ENCODE results near the gene NCOR1. TPM values are rescaled to one million over a fixed set of nuclear protein-coding genes. Genes with fewer than 3 reads are reported as not detected.
A peak's percentile ranks its signal among the peaks of the same experiment; 100 is the strongest.
"Not testable (repeated sequence)": the region's sequence is repeated elsewhere in the genome, so short reads cannot be mapped to it uniquely, and the experiment has no call there.

The NCOR1 gene
- total RNA-seq, 1 experiment from 2014 or later = 124 TPM

DNA sequence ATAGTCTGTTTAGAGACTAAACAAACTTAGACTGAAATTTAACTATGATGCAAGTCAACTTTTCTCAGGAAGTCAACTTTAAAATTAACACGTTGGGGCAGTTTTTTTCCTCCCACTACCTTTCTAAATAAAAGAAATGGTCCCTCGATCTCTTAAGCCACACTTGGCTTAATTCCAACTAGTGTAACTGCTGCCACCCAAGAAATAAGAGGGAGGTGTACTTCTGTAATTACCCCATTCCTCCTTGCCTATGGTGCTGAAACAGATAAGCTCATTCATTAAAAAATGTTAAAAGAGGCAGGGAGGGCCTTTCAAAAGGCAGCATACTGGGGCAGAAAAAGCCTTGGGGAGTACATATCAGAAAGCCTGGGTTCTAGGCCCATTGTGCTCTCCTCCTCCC is 59.8 kb downstream of the NCOR1 start (continued):
- TF ChIP-seq, protein P1, sequence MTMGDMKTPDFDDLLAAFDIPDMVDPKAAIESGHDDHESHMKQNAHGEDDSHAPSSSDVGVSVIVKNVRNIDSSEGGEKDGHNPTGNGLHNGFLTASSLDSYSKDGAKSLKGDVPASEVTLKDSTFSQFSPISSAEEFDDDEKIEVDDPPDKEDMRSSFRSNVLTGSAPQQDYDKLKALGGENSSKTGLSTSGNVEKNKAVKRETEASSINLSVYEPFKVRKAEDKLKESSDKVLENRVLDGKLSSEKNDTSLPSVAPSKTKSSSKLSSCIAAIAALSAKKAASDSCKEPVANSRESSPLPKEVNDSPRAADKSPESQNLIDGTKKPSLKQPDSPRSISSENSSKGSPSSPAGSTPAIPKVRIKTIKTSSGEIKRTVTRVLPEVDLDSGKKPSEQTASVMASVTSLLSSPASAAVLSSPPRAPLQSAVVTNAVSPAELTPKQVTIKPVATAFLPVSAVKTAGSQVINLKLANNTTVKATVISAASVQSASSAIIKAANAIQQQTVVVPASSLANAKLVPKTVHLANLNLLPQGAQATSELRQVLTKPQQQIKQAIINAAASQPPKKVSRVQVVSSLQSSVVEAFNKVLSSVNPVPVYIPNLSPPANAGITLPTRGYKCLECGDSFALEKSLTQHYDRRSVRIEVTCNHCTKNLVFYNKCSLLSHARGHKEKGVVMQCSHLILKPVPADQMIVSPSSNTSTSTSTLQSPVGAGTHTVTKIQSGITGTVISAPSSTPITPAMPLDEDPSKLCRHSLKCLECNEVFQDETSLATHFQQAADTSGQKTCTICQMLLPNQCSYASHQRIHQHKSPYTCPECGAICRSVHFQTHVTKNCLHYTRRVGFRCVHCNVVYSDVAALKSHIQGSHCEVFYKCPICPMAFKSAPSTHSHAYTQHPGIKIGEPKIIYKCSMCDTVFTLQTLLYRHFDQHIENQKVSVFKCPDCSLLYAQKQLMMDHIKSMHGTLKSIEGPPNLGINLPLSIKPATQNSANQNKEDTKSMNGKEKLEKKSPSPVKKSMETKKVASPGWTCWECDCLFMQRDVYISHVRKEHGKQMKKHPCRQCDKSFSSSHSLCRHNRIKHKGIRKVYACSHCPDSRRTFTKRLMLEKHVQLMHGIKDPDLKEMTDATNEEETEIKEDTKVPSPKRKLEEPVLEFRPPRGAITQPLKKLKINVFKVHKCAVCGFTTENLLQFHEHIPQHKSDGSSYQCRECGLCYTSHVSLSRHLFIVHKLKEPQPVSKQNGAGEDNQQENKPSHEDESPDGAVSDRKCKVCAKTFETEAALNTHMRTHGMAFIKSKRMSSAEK (CRISPR knock-in tag; IDR thresholded peaks at IDR 0.05; ENCODE audit: borderline replicate concordance) = no peak
- TF ChIP-seq JUN (CRISPR knock-in tag; IDR thresholded peaks at IDR 0.05) = no peak
- no peak for TF ChIP-seq ZBTB21 (CRISPR knock-in tag; IDR thresholded peaks at IDR 0.05; ENCODE audit: borderline replicate concordance)
- TF ChIP-seq, protein P2, sequence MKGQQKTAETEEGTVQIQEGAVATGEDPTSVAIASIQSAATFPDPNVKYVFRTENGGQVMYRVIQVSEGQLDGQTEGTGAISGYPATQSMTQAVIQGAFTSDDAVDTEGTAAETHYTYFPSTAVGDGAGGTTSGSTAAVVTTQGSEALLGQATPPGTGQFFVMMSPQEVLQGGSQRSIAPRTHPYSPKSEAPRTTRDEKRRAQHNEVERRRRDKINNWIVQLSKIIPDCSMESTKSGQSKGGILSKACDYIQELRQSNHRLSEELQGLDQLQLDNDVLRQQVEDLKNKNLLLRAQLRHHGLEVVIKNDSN (CRISPR knock-in tag; IDR thresholded peaks at IDR 0.05) = no peak
- no peak for TF ChIP-seq OVOL2 (CRISPR knock-in tag; IDR thresholded peaks at IDR 0.05; ENCODE audit: borderline replicate concordance)
- no peak for TF ChIP-seq NR1H2 (CRISPR knock-in tag; IDR thresholded peaks at IDR 0.05)
- no peak for TF ChIP-seq TEAD1 (CRISPR knock-in tag; IDR thresholded peaks at IDR 0.05)
- no peak for TF ChIP-seq ESRRA (CRISPR knock-in tag; IDR thresholded peaks at IDR 0.05; ENCODE audit: borderline replicate concordance)
- no peak for TF ChIP-seq CREM (CRISPR knock-in tag; IDR thresholded peaks at IDR 0.05)
- TF ChIP-seq, protein P3, sequence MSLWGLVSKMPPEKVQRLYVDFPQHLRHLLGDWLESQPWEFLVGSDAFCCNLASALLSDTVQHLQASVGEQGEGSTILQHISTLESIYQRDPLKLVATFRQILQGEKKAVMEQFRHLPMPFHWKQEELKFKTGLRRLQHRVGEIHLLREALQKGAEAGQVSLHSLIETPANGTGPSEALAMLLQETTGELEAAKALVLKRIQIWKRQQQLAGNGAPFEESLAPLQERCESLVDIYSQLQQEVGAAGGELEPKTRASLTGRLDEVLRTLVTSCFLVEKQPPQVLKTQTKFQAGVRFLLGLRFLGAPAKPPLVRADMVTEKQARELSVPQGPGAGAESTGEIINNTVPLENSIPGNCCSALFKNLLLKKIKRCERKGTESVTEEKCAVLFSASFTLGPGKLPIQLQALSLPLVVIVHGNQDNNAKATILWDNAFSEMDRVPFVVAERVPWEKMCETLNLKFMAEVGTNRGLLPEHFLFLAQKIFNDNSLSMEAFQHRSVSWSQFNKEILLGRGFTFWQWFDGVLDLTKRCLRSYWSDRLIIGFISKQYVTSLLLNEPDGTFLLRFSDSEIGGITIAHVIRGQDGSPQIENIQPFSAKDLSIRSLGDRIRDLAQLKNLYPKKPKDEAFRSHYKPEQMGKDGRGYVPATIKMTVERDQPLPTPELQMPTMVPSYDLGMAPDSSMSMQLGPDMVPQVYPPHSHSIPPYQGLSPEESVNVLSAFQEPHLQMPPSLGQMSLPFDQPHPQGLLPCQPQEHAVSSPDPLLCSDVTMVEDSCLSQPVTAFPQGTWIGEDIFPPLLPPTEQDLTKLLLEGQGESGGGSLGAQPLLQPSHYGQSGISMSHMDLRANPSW (CRISPR knock-in tag; conservative IDR thresholded peaks at IDR 0.05; ENCODE audit: low read depth) = no peak

DNA sequence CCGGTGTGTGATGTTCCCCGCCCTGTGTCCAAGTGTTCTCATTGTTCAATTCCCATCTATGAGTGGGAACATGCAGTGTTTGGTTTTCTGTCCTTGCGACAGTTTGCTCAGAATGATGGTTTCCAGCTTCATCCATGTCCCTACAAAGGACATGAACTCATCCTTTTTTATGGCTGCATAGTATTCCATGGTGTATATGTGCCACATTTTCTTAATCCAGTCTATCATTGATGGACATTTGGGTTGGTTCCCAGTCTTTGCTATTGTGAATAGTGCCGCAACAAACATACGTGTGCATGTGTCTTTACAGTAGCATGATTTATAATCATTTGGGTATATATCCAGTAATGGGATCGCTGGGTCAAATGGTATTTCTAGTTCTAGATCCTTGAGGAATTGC is 63.0 kb downstream of the NCOR1 start:
- H3K4me3 Mint-ChIP-seq; POLR2A ChIA-PET; H3K27me3 Mint-ChIP-seq (ENCODE audit: low read depth); CTCF ChIA-PET; H3K27ac Mint-ChIP-seq; H3K9me3 Mint-ChIP-seq; H3K4me1 Mint-ChIP-seq; ATAC-seq; DNase-seq (ENCODE audit: low spot score): not testable (repeated sequence)
- TF ChIP-seq GTF2I (CRISPR knock-in tag; conservative IDR thresholded peaks at IDR 0.05) = peak; percentile 45; the same call in 1 of the 2 replicates
- peaks cover 60% of the 10 kb centered on the region for H3K36me3 Mint-ChIP-seq

DNA sequence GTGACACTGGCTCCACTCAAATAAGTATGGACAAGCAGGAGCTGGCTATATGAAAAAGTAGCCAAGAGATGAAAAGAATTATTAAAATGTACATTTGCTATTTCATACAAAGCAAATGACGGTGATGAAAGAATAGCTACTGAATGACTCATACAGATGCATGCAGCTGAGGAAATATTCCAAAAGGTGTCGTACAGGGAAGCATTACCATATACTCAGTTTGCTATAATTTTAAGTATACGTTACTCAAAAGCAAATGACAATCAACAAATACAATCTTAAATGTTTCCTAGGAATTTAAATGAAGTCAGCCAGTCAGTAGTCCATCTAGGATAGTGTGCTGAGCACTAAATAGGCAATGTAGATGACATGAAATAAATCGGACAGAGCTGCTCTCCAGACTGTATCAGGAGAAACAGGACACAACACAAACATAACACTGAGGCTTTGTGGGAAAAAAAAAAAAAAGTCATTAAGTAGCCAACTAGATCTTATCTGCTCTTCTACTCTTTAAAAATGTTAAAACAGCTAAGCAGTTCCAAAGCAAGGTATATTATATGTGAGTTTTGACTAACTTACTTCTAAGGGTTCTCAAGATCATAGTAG is 65.0 kb downstream of the NCOR1 start:
- Mint-ChIP-seq H3K4me1 (no peaks in the 10 kb centered on the region), H3K9me3 (peaks cover 6% of the 10 kb centered on the region), H3K27me3 (ENCODE audit: low read depth) (no peaks in the 10 kb centered on the region), H3K27ac (no peak overlapping the region), H3K36me3 (peaks cover 70% of the 10 kb centered on the region), H3K4me3 (no peak overlapping the region)
- ChIA-PET CTCF (no interaction called here), POLR2A (no interaction called here)
- ATAC-seq (no peak), DNase-seq (ENCODE audit: low spot score) (no peak)
- TF ChIP-seq, protein P4, sequence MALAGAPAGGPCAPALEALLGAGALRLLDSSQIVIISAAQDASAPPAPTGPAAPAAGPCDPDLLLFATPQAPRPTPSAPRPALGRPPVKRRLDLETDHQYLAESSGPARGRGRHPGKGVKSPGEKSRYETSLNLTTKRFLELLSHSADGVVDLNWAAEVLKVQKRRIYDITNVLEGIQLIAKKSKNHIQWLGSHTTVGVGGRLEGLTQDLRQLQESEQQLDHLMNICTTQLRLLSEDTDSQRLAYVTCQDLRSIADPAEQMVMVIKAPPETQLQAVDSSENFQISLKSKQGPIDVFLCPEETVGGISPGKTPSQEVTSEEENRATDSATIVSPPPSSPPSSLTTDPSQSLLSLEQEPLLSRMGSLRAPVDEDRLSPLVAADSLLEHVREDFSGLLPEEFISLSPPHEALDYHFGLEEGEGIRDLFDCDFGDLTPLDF (CRISPR knock-in tag; IDR thresholded peaks at IDR 0.05) = no peak
- TF ChIP-seq TEAD1 (CRISPR knock-in tag; IDR thresholded peaks at IDR 0.05) = no peak
- TF ChIP-seq, protein P5, sequence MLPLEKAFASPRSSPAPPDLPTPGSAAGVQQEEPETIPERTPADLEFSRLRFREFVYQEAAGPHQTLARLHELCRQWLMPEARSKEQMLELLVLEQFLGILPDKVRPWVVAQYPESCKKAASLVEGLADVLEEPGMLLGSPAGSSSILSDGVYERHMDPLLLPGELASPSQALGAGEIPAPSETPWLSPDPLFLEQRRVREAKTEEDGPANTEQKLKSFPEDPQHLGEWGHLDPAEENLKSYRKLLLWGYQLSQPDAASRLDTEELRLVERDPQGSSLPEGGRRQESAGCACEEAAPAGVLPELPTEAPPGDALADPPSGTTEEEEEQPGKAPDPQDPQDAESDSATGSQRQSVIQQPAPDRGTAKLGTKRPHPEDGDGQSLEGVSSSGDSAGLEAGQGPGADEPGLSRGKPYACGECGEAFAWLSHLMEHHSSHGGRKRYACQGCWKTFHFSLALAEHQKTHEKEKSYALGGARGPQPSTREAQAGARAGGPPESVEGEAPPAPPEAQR (CRISPR knock-in tag; IDR thresholded peaks at IDR 0.05) = no peak
- no peak for TF ChIP-seq ETV6 (CRISPR knock-in tag; IDR thresholded peaks at IDR 0.05)
- TF ChIP-seq, protein P6, sequence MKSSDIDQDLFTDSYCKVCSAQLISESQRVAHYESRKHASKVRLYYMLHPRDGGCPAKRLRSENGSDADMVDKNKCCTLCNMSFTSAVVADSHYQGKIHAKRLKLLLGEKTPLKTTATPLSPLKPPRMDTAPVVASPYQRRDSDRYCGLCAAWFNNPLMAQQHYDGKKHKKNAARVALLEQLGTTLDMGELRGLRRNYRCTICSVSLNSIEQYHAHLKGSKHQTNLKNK (CRISPR knock-in tag; IDR thresholded peaks at IDR 0.05) = no peak
- no peak for TF ChIP-seq RORB (CRISPR knock-in tag; IDR thresholded peaks at IDR 0.05)
- no peak for TF ChIP-seq TEAD4 (CRISPR knock-in tag; IDR thresholded peaks at IDR 0.05)
- TF ChIP-seq NR2C2 (CRISPR knock-in tag; IDR thresholded peaks at IDR 0.05) = no peak
- TF ChIP-seq ZNF232 (CRISPR knock-in tag; IDR thresholded peaks at IDR 0.05) = no peak
- TF ChIP-seq IRF2 (CRISPR knock-in tag; IDR thresholded peaks at IDR 0.05; ENCODE audit: borderline replicate concordance, low read depth) = no peak
- no peak for TF ChIP-seq GRHL2 (CRISPR knock-in tag; IDR thresholded peaks at IDR 0.05; ENCODE audit: insufficient replicate concordance, severe bottlenecking)
- no peak for TF ChIP-seq KAT7 (CRISPR knock-in tag; IDR thresholded peaks at IDR 0.05; ENCODE audit: borderline replicate concordance)
- TF ChIP-seq JUN (CRISPR knock-in tag; IDR thresholded peaks at IDR 0.05) = no peak
- no peak for TF ChIP-seq ESRRA (CRISPR knock-in tag; IDR thresholded peaks at IDR 0.05; ENCODE audit: borderline replicate concordance)

Measured in WTC11 (cell line).